ENCODE data around the gene HSD17B8.

DNA sequence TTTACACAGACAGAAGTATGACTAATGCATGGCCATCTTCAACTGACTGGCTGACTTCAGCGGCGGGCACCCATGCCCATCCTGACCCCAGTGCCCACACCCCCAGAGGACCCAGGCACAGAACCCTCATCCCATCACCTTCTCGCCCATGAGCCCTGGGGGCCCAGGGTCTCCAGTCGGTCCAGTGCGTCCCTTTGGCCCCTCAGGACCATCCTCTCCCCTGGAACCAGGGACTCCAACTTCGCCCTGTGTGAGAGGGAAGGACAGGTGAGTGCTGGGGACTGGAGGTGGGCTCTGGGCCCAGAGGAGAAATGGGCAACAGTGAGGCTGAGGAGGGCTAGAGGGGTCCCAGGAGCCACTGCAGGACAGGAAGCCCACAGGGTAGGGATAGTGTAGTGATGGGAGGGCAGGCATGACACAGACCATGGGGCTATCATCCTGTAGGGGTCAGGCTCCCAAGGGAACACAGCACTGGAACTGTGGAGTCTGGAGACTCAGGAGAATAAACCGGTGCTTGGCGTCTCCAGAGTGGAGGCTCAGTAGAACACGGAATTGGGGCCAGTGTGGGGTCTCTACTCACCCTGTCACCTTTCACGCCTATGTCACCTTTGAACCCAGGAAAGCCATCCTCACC is 28.9 kb upstream of the HSD17B8 start:
- TF ChIP-seq POLR2AphosphoS5 (IDR thresholded peaks at IDR 0.05; ENCODE audit: low read depth, low read length), result no peak
- no peak for TF ChIP-seq REST (IDR thresholded peaks at IDR 0.05; ENCODE audit: insufficient read depth in 1 of 2, low read depth in 2 of 2, low read length in 2 of 2)
- no peak for TF ChIP-seq TAF1 (IDR thresholded peaks at IDR 0.05; ENCODE audit: borderline replicate concordance, insufficient read depth, low read length)
- TF ChIP-seq SIN3A (IDR thresholded peaks at IDR 0.05; ENCODE audit: borderline replicate concordance, insufficient read depth, low read length), result no peak
